SK-N-DZ (cell line): ENCODE results near the gene DQX1.
A peak's percentile ranks its signal among the peaks of the same experiment; 100 is the strongest.

Experiments used
- DNase-seq: peaks from one replicate; pipeline ENCODE4 v3.0.0-alpha.2; 2015; ENCODE audit warnings: low spot score

The DQX1 gene

DNA sequence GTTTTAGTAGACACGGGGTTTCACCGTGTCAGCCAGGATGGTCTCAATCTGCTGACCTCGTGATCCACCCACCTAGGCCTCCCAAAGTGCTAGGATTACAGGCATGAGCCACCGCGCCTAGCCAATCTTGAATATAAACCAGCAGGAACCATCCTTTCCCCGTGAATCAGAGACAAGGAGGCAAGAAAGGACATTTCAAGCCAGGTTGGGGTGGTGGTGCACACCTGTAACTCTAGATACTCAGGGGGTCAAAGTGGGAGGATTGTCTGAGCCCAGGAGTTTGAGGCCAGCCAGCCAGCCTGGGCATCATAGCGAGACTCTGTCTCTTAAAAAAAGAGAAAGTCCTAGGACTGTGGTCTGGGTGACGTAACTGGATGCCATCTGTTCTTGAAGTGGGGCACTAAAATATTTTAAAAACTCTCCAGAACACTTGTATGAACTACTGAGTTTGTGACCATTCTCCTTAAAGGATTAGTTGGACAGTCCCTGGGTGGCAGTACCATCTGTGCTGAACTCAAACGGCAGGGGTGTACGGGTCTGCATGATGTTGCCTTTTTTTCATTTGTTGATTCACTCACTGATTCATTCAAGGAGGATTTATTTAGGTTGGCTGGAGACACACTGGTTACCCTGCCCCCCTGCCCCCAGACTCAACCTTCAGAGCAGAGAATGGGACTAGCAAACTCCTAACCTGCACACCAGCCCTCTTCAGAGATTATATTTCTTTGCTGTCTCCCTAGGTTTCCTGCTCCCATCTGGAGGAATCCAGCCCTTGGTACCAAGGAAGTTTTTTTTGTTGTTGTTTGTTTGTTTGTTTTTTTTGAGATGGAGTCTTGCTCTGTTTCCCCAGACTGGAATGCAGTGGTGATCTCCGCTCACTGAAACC lies 14.7 kb downstream of the DQX1 start:
- DNase-seq = no peak

GRCh38 chr2:74510272-74510671 lies 15.8 kb downstream of the DQX1 start:
- DNase-seq = no peak

DNA sequence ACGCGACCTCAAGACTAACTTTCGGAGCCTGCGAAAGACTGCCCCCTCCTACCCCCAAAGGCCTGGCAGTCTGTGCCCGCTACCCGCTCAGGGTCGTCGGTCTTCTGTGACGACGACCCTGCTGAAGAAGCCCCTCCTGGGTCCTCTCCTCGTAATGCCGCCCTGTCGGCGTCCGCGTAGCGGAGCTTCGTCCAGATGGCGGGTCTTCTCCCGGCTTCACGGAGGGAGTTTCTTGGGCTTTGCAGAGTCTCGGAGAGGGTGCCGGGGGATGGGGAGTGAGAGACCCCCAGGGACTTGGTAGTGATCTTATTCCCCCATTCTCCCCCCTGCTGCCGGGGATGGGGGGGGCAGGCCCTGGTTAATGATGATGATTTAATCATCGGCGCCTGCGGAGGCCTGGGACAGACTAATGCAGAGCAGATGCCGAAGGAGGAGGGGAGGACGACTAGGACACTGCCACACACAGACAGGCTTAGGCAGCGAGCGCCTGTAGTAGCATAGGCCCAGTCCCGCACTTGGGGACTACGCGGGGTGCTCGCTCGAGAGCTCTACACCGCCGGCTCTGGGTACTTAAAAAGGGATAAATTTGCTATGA lies 18.0 kb downstream of the DQX1 start:
- peak; percentile 98 for DNase-seq

- peak; percentile 100 for DNase-seq
Observed at GRCh38 chr2:74507145-74507925, 18.7 kb downstream of the DQX1 start, which contains the start of gene PCGF1. TSS of gene PCGF1 (minus strand) at chr2:74507695. CDS start at chr2:74507668, 27 bp downstream.

GRCh38 chr2:74505448-74506246 lies 20.4 kb downstream of the DQX1 start:
- DNase-seq = no peak

DNA sequence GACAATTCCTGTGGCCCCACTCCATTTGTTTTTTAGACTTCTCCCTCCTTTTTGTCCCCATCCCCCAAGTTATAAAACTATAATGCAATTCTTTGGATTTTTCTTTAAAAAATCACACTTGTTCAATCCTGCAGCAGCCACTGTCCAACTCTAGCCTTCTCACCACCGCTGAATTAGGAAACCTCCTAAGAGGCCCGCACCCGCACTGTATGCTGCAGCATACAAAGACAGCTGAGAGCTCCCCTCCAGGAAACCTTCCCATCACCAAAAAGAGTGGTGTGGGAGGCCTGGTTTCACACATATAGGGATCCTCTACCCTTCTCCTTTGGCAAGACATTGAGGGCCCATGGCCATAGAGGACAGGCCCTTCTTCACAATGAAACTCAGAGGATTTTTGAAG lies 21.4 kb downstream of the DQX1 start:
- no peak for DNase-seq

- DNase-seq = no peak
Observed at GRCh38 chr2:74503506-74504475, 22.2 kb downstream of the DQX1 start.

- DNase-seq = no peak
Observed at GRCh38 chr2:74502720-74503505, 23.1 kb downstream of the DQX1 start.

DNA sequence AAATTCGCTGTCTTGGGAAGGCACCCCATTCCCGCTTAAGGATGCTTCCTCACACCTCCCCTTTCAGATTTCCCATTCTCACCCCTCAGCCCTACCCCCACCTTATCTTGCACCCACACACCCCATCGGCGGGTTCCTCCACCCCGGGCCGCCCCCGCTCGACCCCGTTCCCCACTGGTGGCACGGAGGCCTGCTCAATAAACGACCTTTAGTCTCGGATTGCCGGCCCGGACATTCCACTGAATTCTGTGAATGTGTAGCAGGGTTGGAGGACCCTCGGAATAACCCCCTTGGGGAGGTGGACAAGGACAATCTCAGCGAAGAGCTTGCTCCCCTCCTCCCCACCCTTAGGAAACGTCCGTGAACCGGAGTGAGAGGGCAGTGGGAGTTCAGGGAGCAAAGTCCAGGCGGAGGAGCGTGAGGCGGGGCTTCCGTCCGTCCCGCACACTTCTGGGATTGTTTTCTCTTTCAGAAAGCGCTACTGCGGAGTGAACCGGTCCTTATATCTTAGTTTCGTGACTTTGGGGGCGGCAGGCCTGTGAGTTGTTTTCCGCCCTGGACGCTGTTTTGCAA lies 23.8 kb downstream of the DQX1 start:
- DNase-seq = no peak

DNA sequence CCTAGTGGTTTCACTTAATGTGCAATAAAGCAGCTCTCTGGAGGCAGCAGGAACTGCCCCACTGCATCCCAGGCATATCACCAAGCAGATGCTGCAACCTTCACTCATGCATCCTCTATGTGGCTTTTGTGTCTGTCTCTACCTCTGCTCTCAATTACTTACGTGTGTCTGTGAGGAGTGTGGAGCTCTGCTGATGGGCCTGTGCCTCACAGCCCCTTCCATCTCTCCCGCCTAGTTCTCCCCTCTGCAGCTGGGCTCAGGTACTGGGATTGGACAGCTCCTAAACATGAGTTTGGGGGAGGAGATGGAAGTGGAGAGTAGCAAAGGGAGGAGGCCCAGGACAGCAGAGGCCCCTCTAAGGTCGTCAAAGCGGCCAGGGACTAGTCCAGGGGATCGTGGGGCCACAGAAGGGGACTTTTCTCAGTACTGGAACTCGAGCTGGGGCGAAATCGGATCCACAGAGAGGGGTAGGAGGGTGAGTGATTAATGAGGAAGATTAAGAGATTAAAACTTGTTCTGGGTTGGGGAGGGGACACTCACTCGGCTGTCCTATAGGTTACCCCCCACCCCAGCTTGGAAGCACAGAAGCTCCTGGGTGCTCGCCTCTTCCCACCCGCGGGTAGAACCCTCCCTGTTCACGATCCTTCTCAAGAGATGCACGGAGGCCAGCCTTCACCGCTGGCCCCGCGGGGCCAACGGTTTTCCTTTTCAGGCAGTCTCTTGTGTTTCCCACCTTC lies 24.5 kb downstream of the DQX1 start:
- DNase-seq = peak; percentile 82

- DNase-seq = no peak
Observed at GRCh38 chr2:74500578-74500946, 25.5 kb downstream of the DQX1 start.

GRCh38 chr2:74499940-74500577 lies 26.0 kb downstream of the DQX1 start:
- DNase-seq = no peak

DNA sequence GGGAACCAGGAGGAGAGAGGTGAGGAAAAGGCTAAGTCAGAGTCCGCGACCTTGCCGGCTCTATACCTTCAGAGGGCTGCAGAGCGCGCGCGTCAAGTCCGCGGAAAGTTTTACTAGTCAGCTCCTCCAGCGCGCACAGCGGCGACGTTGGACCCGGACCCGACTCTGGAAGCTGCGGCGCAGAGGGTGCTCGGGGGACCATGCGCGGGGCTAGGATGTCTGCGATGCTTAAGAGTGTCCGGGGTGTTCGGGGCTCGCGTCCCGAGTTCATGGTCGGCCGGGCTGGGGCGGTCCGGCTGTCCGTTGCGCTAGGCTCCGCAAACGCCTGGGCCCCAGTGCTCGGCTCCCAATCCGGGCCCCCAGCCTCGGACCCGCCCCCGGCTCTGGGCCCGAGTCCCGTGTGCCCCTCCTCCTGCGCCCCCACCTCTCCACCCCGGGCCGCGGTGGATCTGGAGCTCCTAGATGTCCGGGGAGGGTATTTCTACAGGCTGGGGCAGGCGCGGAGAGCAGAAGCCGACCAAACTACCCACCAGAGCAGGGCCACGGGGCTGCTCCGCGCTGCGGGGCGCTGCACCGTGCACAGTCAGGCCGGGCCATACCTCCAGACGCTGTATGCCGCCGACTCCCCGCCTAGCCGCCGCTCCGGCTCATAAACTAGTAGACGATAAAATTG lies 26.6 kb downstream of the DQX1 start, which contains the start of gene LBX2:
TSS of gene LBX2 (minus strand) at position 337 of the 673 bp plus-strand sequence. CDS start at position 271, 66 bp downstream.
- DNase-seq = no peak

DNA sequence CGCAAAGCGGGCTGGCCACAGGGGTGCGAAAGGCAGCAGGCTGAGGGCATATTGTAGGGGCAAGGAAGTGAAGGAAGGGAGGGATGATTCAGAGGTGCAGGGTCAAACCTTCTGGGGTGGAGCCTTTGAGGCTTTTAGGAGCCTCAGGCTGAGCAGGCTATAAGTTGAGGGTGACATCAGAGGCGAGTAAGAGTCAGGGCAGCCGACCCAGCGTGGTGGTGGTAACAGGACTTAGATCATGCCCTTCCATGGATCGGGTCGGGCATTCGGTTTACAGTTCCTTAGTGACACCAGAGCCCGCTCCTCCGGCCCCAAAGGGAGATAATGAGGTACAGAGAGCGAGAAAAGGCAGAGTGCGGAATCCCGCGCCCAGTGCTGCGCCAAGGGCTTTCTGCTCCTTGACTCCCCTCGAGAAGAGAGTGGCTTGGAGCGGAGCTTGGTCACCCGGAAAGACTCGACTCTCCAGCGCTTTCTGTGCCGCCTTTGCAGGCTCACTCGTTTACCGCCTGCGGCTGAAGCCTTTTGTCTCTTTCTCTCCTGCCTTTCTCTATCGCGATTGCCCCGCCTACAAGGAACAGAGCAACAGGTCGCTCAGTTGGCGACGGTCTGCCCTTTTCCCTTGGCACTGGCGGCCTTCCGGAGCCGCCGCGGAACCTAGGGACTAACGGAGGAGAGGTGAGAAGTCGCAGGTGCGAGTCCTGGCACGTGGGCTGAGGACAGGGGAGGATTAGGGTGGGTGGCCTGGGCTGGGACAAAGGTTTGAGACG lies 27.3 kb downstream of the DQX1 start:
- no peak for DNase-seq

DNA sequence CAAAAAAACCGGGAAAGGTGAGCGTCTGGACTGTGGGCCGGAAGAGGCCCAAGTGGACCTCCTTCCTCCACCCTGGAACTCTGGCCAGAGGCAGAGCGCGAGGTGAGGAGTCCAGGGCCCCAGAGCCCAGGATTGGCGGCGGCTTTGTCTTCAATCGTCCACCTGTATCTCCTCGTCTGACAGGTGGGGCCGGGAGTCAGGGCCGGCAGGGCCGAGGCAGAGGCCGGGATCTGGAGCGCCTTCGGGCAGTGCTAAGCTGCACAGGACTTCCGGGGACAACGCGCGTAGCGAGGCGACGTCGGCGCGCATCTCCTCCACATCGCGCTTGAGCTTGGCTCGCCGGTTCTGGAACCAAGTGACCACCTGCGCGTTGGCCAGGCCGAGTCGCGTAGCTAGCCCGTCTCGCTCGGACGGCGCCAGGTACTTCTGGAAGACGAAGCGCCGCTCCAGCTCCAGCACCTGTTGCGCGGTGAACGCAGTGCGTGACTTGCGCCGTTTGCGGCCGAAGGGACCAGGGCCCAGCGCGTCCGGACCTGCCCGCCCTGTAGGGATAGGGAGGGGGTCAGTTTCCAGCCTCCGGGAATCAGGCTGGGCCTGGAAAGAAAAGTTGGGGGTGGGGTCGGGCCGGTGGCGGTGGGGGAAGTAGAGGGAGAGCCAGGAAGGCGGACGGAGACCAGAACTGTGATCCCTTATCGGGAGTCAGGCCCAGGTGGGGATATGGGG lies 28.1 kb downstream of the DQX1 start:
- DNase-seq = no peak
